T-helper 2 cell treated with Interferon-gamma antibody and Interleukin-4, amounts not matched to agents 100 ng/mL and 5 ng/mL, for 36 hours (primary cell): ENCODE measurements around the gene SLC25A51. TPM values are rescaled to one million over a fixed set of nuclear protein-coding genes. Genes with fewer than 3 reads are reported as not detected.
"Not testable (repeated sequence)": the region's sequence is repeated elsewhere in the genome, so short reads cannot be mapped to it uniquely, and the experiment has no call there.

Experiments used
- intact Hi-C: fragments of 100-400 bp; cut with micrococcal nuclease; formaldehyde crosslinking; loops from one replicate; pipeline ENCODE4 v1.15.1; 2023
- total RNA-seq: library from RNA; stranded (reverse); gene quantifications from 2 replicates; pipeline ENCODE4 v1.2.3, GENCODE V29; 2022

Gene SLC25A51
- total RNA-seq, 1 donor from 2014 or later, result 31.9 TPM

DNA sequence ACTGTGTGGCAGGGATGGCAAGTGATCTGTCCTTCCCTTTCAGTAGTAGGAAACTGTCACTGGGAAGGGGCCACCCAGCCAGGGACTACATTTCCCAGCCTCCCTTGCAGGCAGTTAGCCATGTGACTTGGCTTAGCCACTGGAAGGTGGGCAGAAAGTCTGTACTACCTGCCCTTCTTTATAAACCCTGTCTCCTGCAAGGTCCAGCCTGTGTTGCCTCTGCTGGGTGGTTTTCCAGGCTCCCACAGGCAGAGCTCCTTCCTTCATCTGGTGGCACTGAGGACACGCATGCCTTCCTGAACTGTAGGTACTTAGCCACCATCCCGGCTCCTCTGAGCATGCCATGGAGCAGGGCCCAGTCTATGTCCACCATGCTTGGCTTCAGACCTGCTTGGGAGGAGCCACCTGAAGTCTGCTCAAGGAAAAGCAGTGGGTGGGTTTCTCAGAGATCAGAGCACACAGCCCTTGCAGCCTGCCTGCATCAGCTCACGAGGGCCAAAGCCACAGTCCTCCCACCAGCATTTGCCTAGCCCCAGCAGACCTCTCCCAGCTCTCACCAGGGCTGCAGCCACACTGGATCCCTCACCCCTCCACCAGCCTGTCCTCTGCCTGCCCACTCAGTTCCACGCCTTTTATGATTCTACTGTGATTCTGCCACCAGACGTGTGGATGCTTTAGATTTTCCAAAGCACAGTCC, 16.7 kb upstream of the SLC25A51 start:
- intact Hi-C loops, result no loop called here

- intact Hi-C loops, result no loop called here
These were observed 16.0 kb upstream of the SLC25A51 start for GRCh38 chr9:37919956-37920335.

DNA sequence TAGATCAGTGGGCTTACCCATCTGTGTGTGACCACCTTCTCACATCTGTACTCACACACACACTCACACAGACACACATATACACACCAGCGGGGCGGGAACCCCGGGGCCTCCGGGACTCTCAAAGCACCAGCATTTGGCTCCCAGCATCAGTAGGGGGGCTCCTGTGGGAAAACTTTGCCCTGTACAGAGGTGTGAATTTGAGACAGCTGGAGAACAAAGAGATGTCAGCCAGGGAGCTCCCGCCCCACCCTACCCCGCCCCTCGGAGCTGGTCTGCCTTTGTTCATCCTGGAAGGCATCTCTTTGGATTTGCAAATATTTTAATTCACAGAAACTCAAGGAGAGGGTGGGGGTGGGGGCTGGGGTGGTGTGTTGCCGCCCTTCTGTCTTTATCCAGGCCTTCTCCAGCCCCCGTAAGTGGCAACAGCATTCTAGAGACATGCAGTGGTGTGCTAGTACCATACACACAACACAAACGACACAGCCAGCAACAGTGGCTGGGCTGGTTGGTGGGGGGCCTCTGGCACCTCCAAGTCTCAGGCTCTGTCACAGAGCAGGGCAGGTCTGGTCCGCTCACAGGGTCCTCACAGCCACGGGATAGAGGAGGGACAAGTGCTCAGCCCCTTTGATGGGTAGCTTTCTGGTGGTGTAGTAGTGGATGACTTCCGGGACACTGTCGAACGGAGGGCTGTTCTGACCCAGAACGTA, 15.5 kb upstream of the SLC25A51 start:
- intact Hi-C loops, result no loop called here

GRCh38 chr9:37918665-37919170, 14.8 kb upstream of the SLC25A51 start:
- intact Hi-C loops, result no loop called here

GRCh38 chr9:37917801-37918664, 14.1 kb upstream of the SLC25A51 start:
- intact Hi-C loops, result no loop called here

- intact Hi-C loops, result no loop called here
These were observed 13.4 kb upstream of the SLC25A51 start for GRCh38 chr9:37917313-37917731.

- intact Hi-C loops, result no loop called here
These were observed 12.8 kb upstream of the SLC25A51 start for GRCh38 chr9:37916471-37917312.

- intact Hi-C loops, result no loop called here
These were observed 12.1 kb upstream of the SLC25A51 start for GRCh38 chr9:37915911-37916470.

- intact Hi-C loops, result no loop called here
These were observed 10.9 kb upstream of the SLC25A51 start for GRCh38 chr9:37914701-37915358.

GRCh38 chr9:37914154-37914551, 10.2 kb upstream of the SLC25A51 start:
- intact Hi-C loops, result no loop called here

DNA sequence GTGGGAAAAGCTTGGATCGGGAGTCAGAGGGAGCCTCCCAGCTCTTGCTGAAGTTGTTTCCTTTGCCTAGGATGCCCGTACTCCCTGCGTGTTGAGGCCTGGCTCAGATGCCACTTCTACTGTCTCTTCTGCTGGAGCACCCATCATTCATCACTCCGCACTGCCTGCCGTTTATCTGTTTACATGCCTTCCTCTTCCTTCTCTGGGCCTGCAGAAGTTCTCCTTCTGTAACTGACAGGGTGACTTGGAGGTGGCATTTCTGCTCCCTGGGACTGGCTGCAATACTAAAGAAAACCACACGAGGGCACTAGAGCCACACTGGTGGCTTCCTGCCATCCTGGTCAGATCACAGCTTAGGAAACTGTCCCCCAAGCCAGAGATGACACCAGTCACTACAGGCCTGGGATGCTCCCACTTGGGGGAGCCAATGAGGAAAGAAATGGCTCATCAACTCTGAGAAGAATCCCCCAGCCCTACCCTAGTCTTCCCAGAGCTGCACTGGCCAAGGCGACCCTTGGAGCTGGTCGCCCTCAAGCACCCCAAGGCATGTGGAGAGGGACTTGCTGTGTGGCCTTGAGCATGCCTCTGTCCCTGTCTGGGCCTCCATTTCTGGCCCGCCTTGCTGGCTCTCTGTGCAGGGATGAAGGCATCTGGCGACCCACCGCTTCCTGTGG, 9.7 kb upstream of the SLC25A51 start:
- intact Hi-C loops, result loop anchor here (1.0 kb wide), 3 partner anchors 175 to 487 kb away; no protein-coding TSS in a partner anchor

DNA sequence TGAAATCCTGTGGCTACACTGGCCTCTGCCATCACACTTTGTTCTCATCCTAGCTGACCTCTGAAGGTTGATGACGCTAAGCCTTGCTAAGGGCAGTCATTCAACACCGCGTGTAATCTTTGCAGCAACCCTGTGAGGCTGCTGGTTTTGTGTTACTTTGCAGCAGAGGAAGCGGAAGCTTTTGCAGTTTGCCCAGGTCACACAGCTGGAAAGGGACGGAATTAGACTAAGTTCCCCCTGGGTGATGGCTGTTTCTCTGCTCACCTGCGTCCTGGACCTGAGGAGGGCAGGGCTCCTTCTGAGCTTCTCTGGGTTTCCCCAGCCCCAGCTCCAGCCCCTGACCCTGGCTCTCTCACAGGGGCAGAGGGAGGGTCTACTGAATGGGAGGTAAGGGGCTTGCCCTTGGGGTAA, 7.3 kb upstream of the SLC25A51 start:
- intact Hi-C loops, result no loop called here

GRCh38 chr9:37910271-37910670, 6.3 kb upstream of the SLC25A51 start:
- intact Hi-C loops, result no loop called here

GRCh38 chr9:37909836-37910235, 5.9 kb upstream of the SLC25A51 start:
- intact Hi-C loops, result not testable (repeated sequence)

DNA sequence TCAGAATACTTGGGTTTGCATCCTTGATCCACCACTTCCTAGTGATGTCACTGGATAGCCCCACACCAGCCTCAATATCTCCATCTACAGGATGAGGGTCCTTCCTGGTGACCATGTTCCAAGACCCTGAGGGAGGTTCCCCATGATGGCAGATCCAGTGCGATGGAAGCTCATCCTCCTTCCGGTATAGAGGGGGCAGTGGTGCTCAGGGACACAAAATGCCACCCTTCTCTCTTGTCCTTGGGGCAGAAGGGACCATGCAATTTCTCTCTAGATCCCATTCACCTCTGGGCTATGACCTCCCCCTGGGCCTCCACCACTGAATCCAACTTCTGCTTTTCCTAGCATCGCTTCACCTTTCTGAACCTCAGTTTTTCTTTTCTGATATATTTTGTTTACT, 5.4 kb upstream of the SLC25A51 start:
- intact Hi-C loops, result no loop called here

DNA sequence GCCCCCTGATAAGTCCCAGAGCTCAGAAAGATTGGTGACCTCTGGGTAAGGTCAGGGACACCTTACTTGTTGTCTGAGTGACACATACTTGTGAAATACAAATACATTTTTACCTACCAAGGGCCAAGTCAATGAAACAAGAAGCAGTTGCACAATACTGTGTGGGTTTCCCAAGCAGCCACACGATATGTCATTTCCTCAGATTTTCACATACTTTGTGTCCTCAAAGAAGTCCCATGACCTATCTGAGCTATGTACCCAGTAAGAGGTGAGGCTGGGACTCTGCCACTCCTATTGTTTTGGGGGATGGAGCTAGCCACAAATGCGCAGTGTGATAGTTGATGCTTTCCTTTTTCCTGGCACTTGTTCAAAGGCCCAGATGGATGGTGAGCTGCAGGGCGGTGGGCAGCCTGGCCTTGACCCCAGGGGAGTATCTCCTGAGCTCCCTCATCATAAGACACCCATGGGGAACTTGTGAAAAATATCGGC, 4.8 kb upstream of the SLC25A51 start:
- intact Hi-C loops, result no loop called here

DNA sequence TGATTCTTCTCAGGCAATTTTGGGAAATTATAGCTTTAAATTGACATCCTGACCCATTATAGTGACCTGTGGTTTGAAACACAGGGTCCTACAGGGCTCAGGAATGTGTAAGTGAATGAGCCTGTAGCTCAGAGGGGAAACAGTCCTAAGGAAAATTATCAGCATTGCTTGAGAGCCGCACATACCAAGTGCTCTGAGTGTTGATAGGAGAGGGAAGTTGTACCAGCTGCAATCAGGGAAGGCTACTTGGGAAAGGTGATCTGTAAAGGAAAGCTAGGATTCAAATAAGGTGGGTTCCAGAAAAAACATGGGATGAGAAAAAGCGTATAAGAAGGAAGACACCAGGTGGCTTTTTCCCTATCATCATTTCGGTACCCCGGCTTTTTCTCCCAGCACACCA, 4.4 kb upstream of the SLC25A51 start:
- intact Hi-C loops, result no loop called here

GRCh38 chr9:37906312-37907239, 2.6 kb upstream of the SLC25A51 start:
- intact Hi-C loops, result no loop called here
